Activated effector memory CD4-positive, alpha-beta T cell treated with Interleukin-2 at 50 U/mL for 16 hours (primary cell): ENCODE data around the gene GBP2.
"Not testable (repeated sequence)": the region's sequence is repeated elsewhere in the genome, so short reads cannot be mapped to it uniquely, and the experiment has no call there.

ENCODE experiments used
- DNase-seq: peaks from one replicate; pipeline ENCODE4 v3.0.0-alpha.2; 2020

The GBP2 gene, protein sequence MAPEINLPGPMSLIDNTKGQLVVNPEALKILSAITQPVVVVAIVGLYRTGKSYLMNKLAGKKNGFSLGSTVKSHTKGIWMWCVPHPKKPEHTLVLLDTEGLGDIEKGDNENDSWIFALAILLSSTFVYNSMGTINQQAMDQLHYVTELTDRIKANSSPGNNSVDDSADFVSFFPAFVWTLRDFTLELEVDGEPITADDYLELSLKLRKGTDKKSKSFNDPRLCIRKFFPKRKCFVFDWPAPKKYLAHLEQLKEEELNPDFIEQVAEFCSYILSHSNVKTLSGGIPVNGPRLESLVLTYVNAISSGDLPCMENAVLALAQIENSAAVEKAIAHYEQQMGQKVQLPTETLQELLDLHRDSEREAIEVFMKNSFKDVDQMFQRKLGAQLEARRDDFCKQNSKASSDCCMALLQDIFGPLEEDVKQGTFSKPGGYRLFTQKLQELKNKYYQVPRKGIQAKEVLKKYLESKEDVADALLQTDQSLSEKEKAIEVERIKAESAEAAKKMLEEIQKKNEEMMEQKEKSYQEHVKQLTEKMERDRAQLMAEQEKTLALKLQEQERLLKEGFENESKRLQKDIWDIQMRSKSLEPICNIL

DNA sequence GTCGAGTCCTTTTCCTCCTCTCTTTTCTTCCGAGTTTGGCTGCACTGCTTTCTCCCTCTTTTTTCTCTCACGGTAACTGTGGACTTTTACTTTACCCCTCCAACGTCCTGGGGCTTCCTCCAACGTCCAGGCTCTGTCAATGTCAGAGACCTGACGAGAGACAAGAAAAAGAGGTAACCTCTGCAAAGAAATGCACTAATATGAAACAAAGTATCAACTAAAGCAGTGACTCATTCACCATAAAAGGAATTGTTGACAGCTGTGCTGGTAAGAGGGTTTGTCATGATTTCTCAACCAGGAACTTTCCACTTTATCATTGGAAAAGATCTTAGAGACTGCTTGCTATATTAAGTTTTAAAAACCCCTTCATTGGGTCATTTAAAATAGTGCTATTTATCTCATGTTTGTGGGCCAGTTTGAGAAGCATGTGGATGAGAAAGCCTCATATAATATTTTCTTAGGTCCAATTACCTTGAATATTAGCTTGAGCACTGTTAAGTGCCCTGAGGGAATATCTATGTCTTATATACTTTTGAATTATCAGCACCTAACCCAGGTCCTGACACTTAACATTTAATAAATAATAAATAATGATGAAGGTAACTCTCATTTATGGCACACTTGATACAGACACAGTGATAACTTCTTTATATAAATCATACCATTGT is at the start of gene GBP2:
Gene GBP2, minus strand, starts transcription at position 202 of the 668 bp plus-strand sequence. CDS start 4,148 bp downstream, outside the sequence.
- no peak for DNase-seq

DNA sequence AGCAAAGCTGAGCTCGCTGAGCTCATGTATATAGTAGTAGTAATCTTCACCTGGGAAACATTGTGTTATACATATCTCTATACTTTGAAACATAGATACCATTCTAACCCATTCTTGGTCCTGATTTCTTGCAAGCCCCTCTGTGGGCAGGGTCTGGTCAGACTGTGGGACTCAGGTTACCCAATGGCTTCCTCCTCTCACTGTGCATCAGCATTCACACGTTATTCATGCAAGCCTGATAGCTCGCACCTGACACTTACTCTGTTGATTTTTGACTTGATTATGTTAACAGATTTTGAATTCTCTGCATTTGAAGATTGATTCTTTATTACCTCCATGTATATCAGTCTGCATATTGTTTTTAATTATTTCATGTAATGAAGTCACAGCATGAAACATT is 48.6 kb upstream of the GBP2 start:
- no peak for DNase-seq

DNA sequence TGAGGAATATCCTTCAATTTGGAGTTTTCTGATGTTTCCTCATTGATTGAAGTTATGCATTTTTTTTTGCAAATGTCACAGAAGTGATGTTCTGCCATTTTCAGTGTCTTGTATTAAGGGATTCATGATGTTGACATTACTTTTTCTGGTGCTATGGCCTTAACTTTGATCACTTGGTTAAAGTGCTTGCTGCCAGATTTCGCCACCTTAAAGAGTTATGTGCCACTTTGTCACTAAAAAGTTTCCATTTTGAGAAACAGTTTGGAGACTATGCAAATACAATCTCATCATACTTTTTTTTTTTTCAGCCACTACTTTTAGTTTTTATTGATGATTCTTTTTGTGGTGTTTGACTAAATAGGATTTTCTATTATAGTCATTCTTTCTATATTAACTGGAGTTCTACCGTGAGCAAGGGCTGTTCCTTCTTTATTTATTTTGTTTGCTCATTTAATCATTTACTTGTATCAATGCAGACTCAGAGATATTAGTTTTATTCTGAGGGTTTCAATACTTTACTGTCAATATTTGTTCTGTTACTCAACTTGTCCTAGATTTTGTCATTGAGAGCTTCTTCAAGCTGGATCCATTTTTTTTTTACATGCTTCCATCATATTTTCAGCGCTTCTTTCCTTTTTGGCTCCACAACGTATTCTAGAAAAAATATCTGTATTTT is 46.7 kb upstream of the GBP2 start:
- DNase-seq: no peak

DNA sequence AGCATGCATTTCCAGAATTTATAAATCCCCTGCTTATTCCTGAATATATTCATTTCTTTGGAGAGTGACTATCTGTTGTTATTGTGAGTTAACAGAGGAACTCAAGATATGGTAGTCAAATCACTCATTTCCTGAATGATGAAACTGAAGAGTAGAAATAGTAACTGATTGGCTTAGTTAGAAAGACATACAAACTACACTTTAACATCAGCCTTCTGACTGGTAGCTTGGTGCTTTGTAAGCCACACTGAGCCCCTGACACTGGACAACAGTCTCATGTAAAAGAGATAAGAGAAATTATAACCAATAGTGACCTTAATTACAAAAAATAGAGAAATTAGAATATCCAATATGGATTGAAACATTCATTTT is 45.1 kb upstream of the GBP2 start:
- no peak for DNase-seq

DNA sequence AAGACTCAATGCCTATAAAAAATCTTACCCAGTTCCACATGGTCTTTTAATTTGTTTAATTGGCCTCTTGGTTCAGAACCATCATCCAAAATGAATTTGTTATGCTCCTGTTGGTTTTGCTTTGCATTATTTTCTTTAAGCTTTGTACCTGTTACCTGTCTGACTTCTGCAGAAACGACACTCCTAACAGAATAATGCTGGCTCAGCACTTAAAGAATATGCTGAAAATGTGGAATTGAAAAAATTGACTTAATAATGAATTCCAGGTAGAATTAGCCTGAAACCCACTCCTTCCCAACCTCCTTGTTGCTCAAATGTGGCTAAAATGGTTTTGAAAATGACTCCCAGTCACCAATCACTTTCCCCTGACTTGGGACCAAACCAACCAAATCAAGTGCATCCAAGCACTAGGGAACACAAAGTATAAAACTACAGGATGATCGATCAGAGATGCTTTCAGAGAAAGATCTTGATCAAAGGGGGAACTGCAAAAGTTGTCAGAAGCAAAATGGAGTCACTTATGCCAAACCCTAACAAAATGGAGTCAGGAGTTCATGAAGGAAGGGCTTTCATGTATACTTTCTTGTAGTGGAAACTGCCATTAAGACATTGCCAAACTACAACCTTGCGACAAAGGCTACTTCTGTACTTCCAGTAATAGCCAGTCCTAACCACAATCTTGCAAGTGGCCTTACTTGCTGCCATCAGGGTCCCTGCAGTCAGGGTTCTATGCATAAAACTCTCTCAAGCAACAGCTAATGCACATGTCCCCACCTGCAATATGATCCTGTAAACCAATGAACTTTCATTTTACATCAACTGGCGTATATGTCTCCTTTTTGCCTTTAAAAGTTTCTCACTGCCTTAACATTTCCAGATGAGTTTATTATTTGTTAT is 44.5 kb upstream of the GBP2 start:
- DNase-seq: no peak

DNA sequence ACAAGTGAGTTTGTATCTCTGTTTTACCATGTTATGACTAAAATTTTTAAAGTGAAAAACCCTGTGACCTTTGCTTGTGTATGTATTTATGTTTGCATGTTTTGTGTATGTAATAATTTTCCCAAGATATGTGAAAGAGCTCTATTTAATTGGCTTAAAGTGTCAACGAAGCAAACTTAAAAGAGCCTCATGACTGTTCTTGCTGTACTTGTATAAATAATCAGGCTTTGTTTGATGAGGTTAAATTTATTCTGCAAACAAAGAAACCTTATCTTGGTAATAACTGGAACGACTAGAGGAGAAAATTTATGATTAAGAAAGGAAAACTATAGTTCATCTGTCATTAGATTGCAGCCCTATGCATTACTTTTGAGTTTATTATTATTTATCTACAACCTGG is 43.3 kb upstream of the GBP2 start:
- DNase-seq: no peak

DNA sequence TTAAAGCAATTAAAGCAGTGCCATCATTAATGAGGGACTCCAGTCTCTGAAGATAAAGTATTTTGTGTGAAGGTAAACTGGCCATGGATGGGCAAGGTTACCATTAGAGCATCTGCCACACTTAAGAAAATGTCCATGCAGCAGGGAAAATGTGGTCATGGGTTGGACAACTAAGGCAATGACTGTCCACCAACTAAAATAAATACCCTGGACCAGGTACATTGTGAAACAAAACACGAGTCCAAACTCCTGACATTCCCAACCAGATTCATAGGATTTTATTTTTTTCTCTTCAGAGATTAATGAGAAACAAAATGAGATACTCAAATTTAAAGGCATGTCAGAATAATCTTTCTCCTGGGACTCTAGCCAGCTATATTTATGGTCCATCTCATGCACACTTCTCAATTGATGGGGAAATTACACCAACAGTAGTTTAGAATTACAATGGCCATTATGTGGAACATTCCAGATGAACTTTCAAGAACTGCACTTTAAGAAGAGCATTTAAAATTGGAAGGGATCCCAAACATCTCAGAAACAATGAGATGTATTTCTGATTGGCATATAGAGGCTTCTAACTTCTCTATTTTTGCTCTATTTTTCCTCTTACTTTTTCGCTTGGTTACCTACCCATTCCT is 41.8 kb upstream of the GBP2 start:
- DNase-seq: no peak

DNA sequence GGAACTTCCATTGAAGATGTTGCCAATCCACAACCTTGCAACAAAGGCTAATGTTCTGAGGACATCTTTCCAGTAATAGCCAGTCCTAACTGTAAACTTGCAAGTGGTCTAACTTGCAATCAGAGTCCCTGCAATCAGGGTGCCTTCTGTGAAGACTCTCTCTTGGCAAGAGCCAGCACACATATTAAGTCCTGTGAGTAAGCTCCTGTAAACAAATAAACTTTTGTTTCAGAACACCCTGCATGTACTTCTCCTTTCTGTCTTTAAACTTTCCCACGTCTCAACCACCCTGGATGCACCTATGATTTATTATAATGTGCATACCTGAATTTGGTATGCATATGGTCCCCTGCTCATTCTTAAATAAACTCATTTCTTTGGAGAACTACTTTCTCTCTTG is 40.8 kb upstream of the GBP2 start:
- DNase-seq: no peak

DNA sequence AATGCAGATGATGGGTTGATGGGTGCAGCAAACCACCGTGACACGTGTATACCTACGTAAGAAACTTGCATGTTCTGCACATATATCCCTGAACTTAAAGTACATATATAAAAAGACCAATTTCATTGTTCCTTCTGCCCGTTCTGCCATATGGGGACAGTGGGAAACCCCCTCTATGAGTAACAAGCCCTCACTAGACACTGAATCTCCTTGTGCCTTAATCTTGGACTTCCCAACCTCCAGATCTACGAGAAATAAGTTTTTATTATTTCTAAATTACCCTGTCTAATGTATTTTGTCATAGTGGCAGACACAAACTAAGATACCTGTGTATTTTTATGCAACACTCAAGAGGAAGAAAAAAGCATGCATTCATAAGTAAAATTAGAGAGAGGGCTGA is 39.9 kb upstream of the GBP2 start:
- DNase-seq: no peak

DNA sequence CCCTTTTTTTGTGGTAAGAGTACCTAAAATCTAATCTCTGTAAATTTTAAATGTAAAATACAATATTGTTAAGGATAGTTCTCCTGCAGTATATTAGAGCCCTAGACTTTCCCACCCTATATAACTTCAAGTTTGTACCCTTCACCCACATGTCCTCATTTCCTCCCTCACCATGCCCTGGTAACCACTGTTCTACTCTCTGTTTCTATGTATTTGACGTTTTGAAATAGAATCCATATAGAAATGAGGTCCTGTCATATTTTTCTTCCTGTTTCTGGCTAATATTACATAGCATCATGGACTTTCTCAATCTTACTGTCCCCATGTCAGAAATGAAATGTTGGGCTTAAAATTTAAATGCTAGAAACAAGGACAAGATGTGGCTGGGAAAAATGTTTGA is 25.1 kb upstream of the GBP2 start:
- DNase-seq: no peak

DNA sequence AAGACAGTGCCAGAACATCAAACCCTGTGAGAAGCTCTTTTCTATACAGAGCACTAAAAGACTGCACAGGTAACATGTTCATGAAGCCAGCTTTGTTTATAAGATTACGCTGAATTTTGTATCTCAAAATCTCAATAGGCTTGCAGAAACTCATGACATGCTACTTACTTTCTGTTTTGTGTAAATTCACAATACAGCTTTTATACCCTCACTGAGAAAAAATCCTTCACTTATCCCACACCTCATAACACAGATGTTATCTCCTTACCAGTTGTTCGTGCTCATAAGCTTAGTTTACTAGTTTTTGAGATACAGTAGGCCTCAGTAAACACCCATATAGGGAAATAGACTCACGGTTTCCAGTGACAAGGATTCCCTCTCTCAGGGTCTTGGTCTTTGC is 24.1 kb upstream of the GBP2 start:
- no peak for DNase-seq

DNA sequence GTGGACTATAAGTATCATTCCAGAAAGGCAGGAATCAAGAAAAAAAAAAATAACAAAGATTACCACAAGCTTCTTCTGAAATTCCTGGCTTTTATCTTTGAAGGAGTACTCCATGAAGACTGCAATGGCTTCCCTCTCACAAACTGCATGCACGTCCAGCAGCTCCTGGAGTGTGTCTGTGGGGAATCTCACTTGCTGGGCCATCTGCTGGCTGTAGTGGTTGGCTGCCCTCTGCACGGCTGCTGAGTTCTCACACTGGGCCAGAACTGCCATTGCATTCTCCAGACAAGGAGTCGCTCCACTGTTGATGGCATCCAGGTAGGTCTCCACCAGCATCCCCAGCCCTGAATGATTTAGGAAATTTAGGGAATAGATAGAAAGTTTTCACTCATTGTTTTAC is 23.3 kb upstream of the GBP2 start:
- DNase-seq: no peak

DNA sequence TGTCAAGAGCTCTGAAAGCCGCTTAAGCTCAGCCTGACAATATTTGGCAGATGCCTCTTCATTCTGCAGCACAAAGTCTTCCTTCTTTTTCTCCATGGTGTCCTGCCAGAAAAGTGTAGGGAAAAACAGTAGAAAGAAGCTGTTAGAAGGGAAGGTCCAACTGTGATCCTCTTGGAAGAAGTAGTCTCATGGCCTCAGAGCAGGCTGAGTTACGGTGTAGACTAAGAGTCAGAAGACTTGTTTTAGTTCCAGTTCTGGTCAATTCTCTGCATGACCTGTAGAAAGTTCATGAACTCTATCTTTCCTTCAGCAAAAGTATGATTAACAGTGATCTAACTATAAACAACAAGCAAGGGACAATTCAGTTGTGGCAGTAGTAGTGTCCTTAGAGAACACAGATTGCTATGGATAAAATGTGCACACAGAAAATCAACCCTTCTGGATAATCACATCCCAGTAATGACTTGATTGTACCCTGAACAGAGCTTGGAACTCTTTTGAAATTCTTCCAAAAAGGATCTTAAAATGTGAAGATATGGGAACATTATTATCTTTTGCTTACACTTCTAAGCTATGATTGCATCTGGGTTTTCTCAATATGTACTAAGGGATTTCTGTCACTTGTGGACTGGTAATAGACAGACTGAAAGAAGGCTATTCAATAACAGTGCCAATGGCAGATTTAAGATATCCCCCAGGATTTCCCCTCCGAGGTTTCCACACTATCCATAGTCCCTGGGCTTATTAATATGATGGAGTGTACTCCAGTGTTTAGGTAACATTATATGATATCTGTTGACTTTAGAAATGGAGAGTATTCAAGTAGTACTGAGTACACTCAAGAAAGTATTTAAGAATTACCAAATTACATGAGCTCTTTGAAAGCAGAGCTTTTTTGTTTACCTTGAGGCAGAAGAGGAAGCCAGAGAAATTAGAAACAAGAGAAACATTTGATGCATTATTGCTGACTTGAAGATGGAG is 22.1 kb upstream of the GBP2 start:
- no peak for DNase-seq

DNA sequence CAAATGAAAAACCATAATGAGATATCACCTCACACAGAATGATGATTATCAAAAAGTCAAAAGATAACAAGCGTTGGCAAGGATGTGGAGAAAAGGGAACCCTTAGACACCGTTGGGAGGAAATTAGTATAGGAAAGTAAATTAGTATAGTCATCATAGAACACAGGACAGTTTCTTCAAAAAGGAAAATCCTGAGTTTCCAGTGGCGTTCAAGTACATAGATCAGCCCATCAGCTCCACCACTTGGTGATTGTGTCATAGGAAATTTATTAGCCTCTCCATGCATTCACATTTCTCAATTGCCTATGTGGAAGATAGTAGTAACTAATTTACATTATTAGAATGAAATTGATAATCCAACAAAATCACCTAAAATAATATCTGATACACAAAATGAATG is 20.8 kb upstream of the GBP2 start:
- DNase-seq: no peak

DNA sequence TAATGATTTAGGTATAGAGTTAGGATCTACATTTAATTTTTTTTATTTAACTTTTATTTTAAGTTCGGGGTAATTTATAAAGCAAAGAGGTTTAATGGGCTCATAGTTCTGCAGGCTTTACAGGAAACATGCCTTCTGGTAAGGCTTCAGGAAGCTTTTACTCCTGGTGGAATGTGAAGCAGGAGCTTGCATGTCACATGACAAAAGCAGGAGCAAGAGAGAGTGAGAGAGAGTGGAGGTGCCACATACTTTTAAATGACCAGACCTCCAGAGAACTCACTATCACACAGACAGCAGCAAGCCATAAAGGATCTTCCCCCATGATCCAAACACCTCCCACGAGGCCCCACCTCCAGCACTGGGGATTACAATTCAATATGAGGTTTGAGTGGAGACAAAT is 17.6 kb upstream of the GBP2 start:
- DNase-seq: no peak

DNA sequence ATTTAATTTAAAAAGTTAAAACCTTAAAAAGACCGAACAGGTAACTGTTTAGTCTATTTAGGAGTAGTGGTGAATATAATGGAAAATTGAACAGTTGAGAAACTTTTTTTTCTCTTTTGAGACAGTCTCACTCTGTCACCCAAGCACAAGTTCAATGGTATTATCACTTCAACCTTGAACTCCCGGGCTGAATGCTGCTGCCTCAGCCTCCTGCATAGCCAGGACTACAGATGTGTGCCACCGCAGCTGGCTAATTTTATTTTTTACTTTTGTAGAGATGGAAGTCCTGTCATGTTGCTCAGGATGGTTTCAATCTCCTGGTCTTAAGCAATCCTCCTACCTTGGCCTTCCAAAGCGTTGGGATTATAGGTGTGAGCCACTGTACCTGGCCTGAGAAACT is 16.2 kb upstream of the GBP2 start:
- no peak for DNase-seq

DNA sequence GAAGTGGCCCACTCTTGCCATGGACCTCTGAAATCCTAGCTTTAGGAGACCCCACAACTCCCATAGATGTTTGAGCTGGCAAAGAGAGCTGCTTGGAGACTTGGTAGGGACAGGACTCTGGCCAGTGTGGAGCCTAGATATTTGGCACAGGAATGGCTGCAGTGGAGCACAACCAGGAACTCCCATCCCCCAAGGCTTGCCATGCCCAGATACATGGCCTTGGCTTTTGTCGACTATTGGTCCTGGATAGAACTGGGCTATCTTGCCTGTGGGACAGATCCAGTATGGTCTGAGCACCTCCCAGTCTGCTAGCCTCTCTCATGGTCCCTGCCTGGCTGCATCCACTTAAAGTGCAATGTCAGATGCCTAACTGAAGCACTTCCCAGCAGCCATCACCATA is 7.8 kb upstream of the GBP2 start:
- DNase-seq: no peak

DNA sequence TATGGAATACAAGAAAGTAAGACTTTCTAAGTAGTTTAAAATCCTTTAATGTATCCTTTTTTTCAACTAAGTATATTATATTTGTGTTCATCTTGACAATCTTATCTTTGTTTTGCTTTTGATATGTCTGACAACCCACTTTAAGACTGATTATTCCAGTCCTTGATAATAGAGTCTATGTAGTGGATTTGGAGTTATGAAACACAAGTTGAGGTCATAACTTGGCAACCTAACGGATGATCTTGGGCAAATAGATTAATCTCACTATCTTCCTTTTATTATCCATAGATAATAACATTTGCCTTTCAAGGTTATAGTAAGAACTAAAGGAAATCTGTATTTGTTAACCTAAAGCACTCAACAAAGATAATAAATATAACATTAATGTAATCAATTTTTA is 4.8 kb upstream of the GBP2 start:
- DNase-seq: no peak

DNA sequence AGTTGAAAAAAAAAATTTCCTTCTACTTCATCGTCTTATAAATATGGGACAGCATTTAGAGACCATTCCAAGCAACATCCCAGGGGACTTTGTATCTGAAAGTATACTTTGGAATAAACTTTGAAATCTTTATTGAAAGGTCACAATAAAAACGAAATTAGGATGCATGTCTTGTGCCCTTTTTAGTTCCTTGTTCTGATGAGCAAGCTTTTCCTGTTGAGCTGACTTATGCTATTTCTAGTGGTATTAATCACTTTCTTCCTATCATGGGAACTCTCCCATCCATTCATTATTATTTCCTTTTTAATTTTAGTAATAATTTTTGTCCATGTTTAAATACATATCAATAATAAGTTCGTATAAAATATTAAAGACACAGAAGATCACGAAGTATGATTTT is 4.0 kb upstream of the GBP2 start:
- DNase-seq: no peak

DNA sequence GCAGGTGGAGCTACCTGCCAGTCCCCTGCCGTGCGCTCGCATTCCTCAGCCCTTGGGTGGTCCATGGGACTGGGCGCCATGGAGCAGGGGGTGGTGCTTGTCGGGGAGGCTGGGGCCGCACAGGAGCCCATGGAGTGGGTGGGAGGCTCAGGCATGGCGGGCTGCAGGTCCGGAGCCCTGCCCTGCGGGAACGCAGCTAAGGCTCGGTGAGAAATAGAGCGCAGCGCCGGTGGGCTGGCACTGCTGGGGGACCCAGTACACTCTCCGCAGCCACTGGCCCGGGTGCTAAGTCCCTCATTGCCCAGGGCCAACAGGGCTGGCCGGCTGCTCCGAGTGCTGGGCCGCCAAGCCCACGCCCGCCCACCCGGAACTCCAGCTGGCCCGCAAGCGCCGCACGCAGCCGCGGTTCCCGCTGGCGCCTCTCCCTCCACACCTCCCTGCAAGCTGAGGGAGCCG is 2.1 kb upstream of the GBP2 start:
- DNase-seq: not testable (repeated sequence)
